ENCODE measurements around the gene MYO10.

The MYO10 gene

GRCh38 chr5:16806711-16807546 is 129.2 kb downstream of the MYO10 start:
- H3K4me3 Mint-ChIP-seq, result no peak overlapping the region
- H3K9me3 Mint-ChIP-seq, result peaks cover 1% of the 10 kb centered on the region
- peaks cover 5% of the 10 kb centered on the region for H3K27me3 Mint-ChIP-seq
- ATAC-seq (ENCODE audit: low read depth), result no peak
- peaks cover 5% of the 10 kb centered on the region for H3K4me1 Mint-ChIP-seq
- no peak overlapping the region for H3K27ac Mint-ChIP-seq
- H3K36me3 Mint-ChIP-seq, result no peaks in the 10 kb centered on the region
- DNase-seq (ENCODE audit: low spot score in 2 of 2), result no peak

GRCh38 chr5:16805486-16805885 is 130.6 kb downstream of the MYO10 start:
- peaks cover 1% of the 10 kb centered on the region for H3K9me3 Mint-ChIP-seq
- peaks cover 5% of the 10 kb centered on the region for H3K4me1 Mint-ChIP-seq
- no peak for ATAC-seq (ENCODE audit: low read depth)
- H3K36me3 Mint-ChIP-seq, result no peaks in the 10 kb centered on the region
- no peak overlapping the region for H3K4me3 Mint-ChIP-seq
- H3K27ac Mint-ChIP-seq, result no peak overlapping the region
- H3K27me3 Mint-ChIP-seq, result peaks cover 5% of the 10 kb centered on the region
- no peak for DNase-seq (ENCODE audit: low spot score in 2 of 2)

- no peaks in the 10 kb centered on the region for H3K36me3 Mint-ChIP-seq
- DNase-seq (ENCODE audit: low spot score in 2 of 2), result no peak
- no peak overlapping the region for H3K4me3 Mint-ChIP-seq
- H3K4me1 Mint-ChIP-seq, result peaks cover 5% of the 10 kb centered on the region
- no peak overlapping the region for H3K27ac Mint-ChIP-seq
- H3K9me3 Mint-ChIP-seq, result peaks cover 1% of the 10 kb centered on the region
- H3K27me3 Mint-ChIP-seq, result peaks cover 6% of the 10 kb centered on the region
- no peak for ATAC-seq (ENCODE audit: low read depth)
Observed at GRCh38 chr5:16803831-16804230, 132.3 kb downstream of the MYO10 start.

GRCh38 chr5:16800477-16800876 is 135.6 kb downstream of the MYO10 start:
- no peak for DNase-seq (ENCODE audit: low spot score in 2 of 2)
- Mint-ChIP-seq H3K27ac (no peak overlapping the region), H3K9me3 (peaks cover 1% of the 10 kb centered on the region), H3K27me3 (peaks cover 2% of the 10 kb centered on the region), H3K4me1 (no peaks in the 10 kb centered on the region), H3K36me3 (no peaks in the 10 kb centered on the region), H3K4me3 (no peak overlapping the region)
- ATAC-seq (ENCODE audit: low read depth), result no peak

GRCh38 chr5:16799796-16800195 is 136.3 kb downstream of the MYO10 start:
- H3K9me3 Mint-ChIP-seq, result no peaks in the 10 kb centered on the region
- DNase-seq (ENCODE audit: low spot score in 2 of 2), result no peak
- no peaks in the 10 kb centered on the region for H3K4me1 Mint-ChIP-seq
- H3K27ac Mint-ChIP-seq, result no peak overlapping the region
- no peak overlapping the region for H3K4me3 Mint-ChIP-seq
- H3K36me3 Mint-ChIP-seq, result no peaks in the 10 kb centered on the region
- H3K27me3 Mint-ChIP-seq, result peaks cover 2% of the 10 kb centered on the region
- no peak for ATAC-seq (ENCODE audit: low read depth)

- DNase-seq (ENCODE audit: low spot score in 2 of 2), result no peak
- no peaks in the 10 kb centered on the region for H3K4me1 Mint-ChIP-seq
- H3K27me3 Mint-ChIP-seq, result peaks cover 2% of the 10 kb centered on the region
- H3K27ac Mint-ChIP-seq, result no peak overlapping the region
- no peak overlapping the region for H3K4me3 Mint-ChIP-seq
- H3K9me3 Mint-ChIP-seq, result no peaks in the 10 kb centered on the region
- ATAC-seq (ENCODE audit: low read depth), result no peak
- no peaks in the 10 kb centered on the region for H3K36me3 Mint-ChIP-seq
Observed at GRCh38 chr5:16797951-16798350, 138.1 kb downstream of the MYO10 start.

GRCh38 chr5:16794269-16794913 is 141.7 kb downstream of the MYO10 start:
- DNase-seq (ENCODE audit: low spot score in 2 of 2), result no peak
- Mint-ChIP-seq H3K9me3 (no peaks in the 10 kb centered on the region), H3K27ac (no peak overlapping the region), H3K36me3 (no peaks in the 10 kb centered on the region), H3K27me3 (peaks cover 5% of the 10 kb centered on the region), H3K4me1 (peaks cover 5% of the 10 kb centered on the region), H3K4me3 (no peak overlapping the region)
- no peak for ATAC-seq (ENCODE audit: low read depth)

- ATAC-seq (ENCODE audit: low read depth), result no peak
- Mint-ChIP-seq H3K36me3 (no peaks in the 10 kb centered on the region), H3K9me3 (no peaks in the 10 kb centered on the region), H3K4me1 (peaks cover 5% of the 10 kb centered on the region), H3K27me3 (peaks cover 3% of the 10 kb centered on the region), H3K27ac (no peak overlapping the region), H3K4me3 (no peak overlapping the region)
- no peak for DNase-seq (ENCODE audit: low spot score in 2 of 2)
Observed at GRCh38 chr5:16792598-16793275, 143.4 kb downstream of the MYO10 start.

- peaks cover 3% of the 10 kb centered on the region for H3K27me3 Mint-ChIP-seq
- no peaks in the 10 kb centered on the region for H3K9me3 Mint-ChIP-seq
- H3K27ac Mint-ChIP-seq, result no peak overlapping the region
- ATAC-seq (ENCODE audit: low read depth) (no peak), DNase-seq (ENCODE audit: low spot score in 2 of 2) (no peak)
- H3K36me3 Mint-ChIP-seq, result no peaks in the 10 kb centered on the region
- peaks cover 5% of the 10 kb centered on the region for H3K4me1 Mint-ChIP-seq
- H3K4me3 Mint-ChIP-seq, result no peak overlapping the region
Observed at GRCh38 chr5:16791904-16792597, 144.0 kb downstream of the MYO10 start.

GRCh38 chr5:16791036-16791705 is 144.9 kb downstream of the MYO10 start:
- ATAC-seq (ENCODE audit: low read depth) (no peak), DNase-seq (ENCODE audit: low spot score in 2 of 2) (peak; percentile 13 to 28)
- Mint-ChIP-seq H3K27ac (no peak overlapping the region), H3K36me3 (no peaks in the 10 kb centered on the region), H3K4me1 (peaks cover 5% of the 10 kb centered on the region), H3K9me3 (no peaks in the 10 kb centered on the region), H3K4me3 (no peak overlapping the region), H3K27me3 (peaks cover 3% of the 10 kb centered on the region)

GRCh38 chr5:16788957-16789356 is 147.1 kb downstream of the MYO10 start:
- Mint-ChIP-seq H3K9me3 (no peaks in the 10 kb centered on the region), H3K27me3 (peaks cover 6% of the 10 kb centered on the region), H3K27ac (no peak overlapping the region), H3K4me1 (peaks cover 13% of the 10 kb centered on the region), H3K36me3 (no peaks in the 10 kb centered on the region), H3K4me3 (no peak overlapping the region)
- ATAC-seq (ENCODE audit: low read depth) (no peak), DNase-seq (ENCODE audit: low spot score in 2 of 2) (no peak)

- peaks cover 10% of the 10 kb centered on the region for H3K27me3 Mint-ChIP-seq
- H3K36me3 Mint-ChIP-seq, result no peaks in the 10 kb centered on the region
- DNase-seq (ENCODE audit: low spot score in 2 of 2) (no peak), ATAC-seq (ENCODE audit: low read depth) (no peak)
- H3K27ac Mint-ChIP-seq, result no peak overlapping the region
- H3K9me3 Mint-ChIP-seq, result no peaks in the 10 kb centered on the region
- no peak overlapping the region for H3K4me3 Mint-ChIP-seq
- peaks cover 15% of the 10 kb centered on the region for H3K4me1 Mint-ChIP-seq
Observed at GRCh38 chr5:16787278-16787677, 148.8 kb downstream of the MYO10 start.

GRCh38 chr5:16784843-16785791 is 151.0 kb downstream of the MYO10 start:
- Mint-ChIP-seq H3K27me3 (peaks cover 7% of the 10 kb centered on the region), H3K27ac (no peak overlapping the region), H3K9me3 (no peaks in the 10 kb centered on the region), H3K4me1 (peaks cover 10% of the 10 kb centered on the region), H3K4me3 (no peak overlapping the region), H3K36me3 (no peaks in the 10 kb centered on the region)
- no peak for ATAC-seq (ENCODE audit: low read depth)
- DNase-seq (ENCODE audit: low spot score in 2 of 2), result no peak
